ENCODE results near the gene IPPK. TPM values are rescaled to one million over a fixed set of nuclear protein-coding genes. Genes with fewer than 3 reads are reported as not detected.
"Not testable (repeated sequence)": the region's sequence is repeated elsewhere in the genome, so short reads cannot be mapped to it uniquely, and the experiment has no call there.

Gene IPPK
- total RNA-seq, 1 donor from 2014 or later = 14.8 TPM

DNA sequence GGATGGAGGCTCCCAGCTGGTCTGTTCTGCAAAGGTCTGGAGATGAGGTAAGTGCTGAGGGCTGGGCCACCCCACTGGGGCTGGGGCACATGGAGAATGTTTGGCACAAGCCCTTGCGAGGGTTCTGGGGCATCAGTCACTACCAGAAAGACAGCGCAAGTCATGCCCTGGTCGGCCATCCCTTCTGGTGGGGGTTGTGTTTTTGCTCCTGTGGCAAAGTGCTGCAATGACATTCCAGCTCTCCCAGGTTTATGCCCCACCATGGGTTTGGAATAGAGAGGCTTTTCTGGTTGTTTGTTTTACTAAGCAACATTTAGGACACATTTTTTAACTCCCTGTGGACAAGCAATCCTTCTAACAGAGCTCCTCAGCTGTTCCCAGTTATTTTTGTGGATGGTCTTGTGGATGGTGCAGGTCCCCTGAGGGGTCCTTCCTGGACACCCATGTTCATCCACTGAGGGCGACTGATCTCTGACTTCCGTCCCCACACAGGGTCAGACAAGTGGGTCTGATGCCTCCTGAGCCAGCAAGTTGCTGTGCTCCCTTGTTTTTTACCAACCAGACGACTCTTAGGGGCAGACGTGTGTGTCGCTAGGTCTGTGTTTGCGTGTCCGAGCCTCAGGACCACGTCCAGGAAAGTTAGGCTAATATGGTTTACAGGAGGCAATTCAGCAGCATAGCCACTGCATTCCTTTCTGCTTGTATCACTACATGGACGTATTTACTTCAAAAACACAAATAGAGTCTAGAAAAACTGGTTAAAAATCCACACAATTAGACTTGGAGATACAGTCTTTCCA lies 69.3 kb downstream of the IPPK start:
- H3K36me3 Mint-ChIP-seq (ENCODE audit: low read depth) = peaks cover 5% of the 10 kb centered on the region

DNA sequence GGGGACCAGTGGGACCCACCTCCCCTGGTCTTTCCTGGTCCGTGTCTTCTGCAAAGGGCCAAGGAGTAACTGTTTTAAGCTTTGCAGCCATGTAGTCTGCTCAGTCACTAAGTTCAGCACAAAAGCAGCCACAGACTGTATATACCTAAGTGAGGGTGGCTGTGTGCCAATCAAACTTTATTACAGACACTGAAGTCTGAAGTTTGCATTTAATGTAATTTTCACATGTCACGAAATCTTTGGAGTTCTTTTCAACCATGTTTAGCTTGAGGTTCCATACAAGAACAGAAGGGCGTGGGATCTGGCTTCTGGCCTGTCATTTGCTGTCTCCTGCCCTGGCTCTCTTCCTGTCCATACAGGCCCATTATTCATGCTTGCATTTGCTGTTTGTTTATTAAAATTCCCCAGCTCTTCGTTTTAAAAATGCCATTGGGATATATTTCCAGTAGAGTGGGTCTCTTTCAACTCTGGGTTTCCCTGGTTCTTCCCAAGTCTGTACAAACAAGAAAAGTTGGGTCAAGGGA lies 69.9 kb downstream of the IPPK start:
- H3K4me3 Mint-ChIP-seq = no peak overlapping the region
- peaks cover 14% of the 10 kb centered on the region for H3K9me3 Mint-ChIP-seq
- intact Hi-C loops (cut with micrococcal nuclease) = no loop called here
- H3K36me3 Mint-ChIP-seq (ENCODE audit: low read depth) = peaks cover 2% of the 10 kb centered on the region
- H3K27me3 Mint-ChIP-seq (ENCODE audit: insufficient read depth) = no peaks in the 10 kb centered on the region
- no peaks in the 10 kb centered on the region for H3K4me1 Mint-ChIP-seq (ENCODE audit: low read depth)
- DNase-seq (ENCODE audit: low spot score) = no peak
- H3K27ac Mint-ChIP-seq = no peak overlapping the region

More for the DNA sequence above, 69.3 kb downstream of the IPPK start:
- H3K4me3 Mint-ChIP-seq = no peak overlapping the region
- no peak overlapping the region for H3K27ac Mint-ChIP-seq
- intact Hi-C loops (cut with micrococcal nuclease) = no loop called here
- H3K27me3 Mint-ChIP-seq (ENCODE audit: insufficient read depth) = no peaks in the 10 kb centered on the region
- H3K9me3 Mint-ChIP-seq = peaks cover 20% of the 10 kb centered on the region
- H3K4me1 Mint-ChIP-seq (ENCODE audit: low read depth) = no peaks in the 10 kb centered on the region
- no peak for DNase-seq (ENCODE audit: low spot score)

DNA sequence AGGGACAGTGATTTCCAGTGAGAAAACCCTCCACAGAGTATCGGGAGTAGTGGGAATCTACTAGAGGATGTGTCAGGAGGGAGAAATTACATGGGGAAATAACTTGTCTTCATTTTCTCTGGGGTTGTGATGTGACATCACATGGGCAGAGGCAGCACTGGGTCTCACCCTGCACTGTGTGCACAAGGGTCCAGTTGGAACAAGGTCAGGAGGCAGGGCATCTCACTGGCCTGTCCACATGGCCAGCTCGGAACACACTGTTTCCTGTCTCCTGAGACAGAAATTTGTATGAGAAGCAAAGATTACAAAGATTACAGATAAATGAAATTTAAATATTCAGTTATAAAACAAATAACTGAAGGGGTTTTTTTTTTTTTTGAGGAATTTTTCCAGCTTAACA lies 71.5 kb downstream of the IPPK start:
- Mint-ChIP-seq H3K36me3 (ENCODE audit: low read depth) (no peaks in the 10 kb centered on the region), H3K27ac (no peak overlapping the region), H3K9me3 (peaks cover 1% of the 10 kb centered on the region), H3K4me3 (no peak overlapping the region), H3K4me1 (ENCODE audit: low read depth) (no peaks in the 10 kb centered on the region), H3K27me3 (ENCODE audit: insufficient read depth) (no peaks in the 10 kb centered on the region)
- intact Hi-C loops (cut with micrococcal nuclease) = no loop called here
- DNase-seq (ENCODE audit: low spot score) = no peak

DNA sequence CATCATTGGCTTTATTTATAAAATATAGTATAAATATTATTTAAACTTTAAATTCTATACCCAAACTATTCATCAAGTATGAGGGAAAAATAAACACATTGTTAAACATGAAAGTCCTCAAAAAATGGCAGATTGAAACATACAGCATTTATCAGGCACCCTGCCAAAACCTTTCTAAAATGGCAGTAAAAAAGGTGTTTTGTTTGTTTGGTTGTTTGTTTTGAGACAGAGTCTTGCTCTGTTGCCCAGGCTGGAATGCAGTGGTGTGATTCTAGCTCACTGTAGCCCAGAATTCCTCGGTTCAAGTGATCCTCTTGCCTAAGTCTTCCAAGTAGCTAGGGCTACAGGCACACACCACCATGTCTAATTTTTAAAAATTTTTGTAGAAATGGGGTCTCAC lies 74.0 kb downstream of the IPPK start:
- H3K27ac Mint-ChIP-seq = no peak overlapping the region
- intact Hi-C loops (cut with micrococcal nuclease) = no loop called here
- H3K4me3 Mint-ChIP-seq = no peak overlapping the region
- no peaks in the 10 kb centered on the region for H3K4me1 Mint-ChIP-seq (ENCODE audit: low read depth)
- no peaks in the 10 kb centered on the region for H3K27me3 Mint-ChIP-seq (ENCODE audit: insufficient read depth)
- H3K9me3 Mint-ChIP-seq = no peaks in the 10 kb centered on the region
- H3K36me3 Mint-ChIP-seq (ENCODE audit: low read depth) = no peaks in the 10 kb centered on the region
- no peak for DNase-seq (ENCODE audit: low spot score)

DNA sequence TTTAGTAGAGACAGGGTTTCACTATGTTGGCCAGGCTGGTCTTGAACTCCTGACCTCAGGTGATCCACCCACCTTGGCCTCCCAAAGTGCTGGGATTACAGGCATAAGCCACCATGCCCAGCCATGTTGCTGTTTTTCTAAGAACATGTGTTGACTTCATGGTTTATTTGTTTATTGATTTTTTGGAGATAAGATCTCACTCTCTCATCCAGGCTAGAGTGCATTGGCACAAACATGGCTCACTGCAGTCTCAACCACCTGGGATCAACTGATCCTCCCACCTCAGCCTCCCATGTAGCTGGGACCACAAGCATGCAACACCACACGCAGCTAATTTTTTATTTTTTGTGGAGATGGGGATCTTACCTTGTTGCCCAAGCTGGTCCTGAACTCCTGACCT lies 74.9 kb downstream of the IPPK start:
- not testable (repeated sequence) for DNase-seq (ENCODE audit: low spot score); H3K9me3 Mint-ChIP-seq

DNA sequence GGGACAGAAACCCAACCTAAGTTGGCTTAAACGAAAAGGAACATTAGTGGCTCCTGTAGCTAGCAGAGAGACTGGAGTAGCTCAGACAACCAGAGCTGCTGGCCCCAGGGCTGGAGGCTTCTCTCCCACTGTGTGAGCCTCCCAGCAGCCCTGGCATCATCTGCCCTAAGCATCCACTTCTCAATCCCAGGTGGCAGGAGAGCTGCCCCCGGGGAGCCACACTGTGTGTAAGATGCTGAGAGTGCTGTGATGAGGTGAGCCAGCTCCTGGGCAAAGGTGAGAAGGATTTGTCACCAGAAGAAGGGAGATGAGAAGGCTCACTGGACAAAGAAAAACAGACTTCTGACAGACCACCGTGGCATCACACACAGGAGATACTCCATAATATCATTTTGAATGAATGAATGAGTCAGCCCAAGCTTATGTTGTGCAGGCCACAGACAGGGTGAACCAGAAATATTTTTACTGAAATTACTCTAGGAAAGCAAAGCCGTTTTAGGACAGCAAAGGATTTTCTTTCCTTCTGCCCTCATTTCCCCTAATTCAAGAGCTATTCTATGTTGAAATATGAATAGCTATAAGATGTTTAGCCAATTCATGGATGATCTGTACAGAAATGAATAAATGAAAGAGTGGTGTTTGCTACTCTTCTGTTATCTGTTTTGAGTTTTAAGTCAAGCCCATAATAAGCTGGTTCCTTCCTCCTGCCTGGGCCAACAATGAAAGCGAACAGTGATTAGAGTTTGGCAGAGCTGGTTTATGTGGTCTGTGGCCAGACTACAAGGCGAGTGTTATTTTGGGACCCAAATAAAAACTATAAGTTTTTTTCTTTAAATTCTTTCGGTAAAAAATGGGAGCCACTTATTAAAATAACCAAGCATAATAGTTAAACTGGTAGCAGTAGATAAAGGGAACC lies 76.7 kb downstream of the IPPK start:
- Mint-ChIP-seq H3K4me1 (ENCODE audit: low read depth) (no peaks in the 10 kb centered on the region), H3K27me3 (ENCODE audit: insufficient read depth) (no peaks in the 10 kb centered on the region), H3K36me3 (ENCODE audit: low read depth) (no peaks in the 10 kb centered on the region), H3K9me3 (no peaks in the 10 kb centered on the region), H3K27ac (no peak overlapping the region), H3K4me3 (no peak overlapping the region)
- DNase-seq (ENCODE audit: low spot score) = no peak
- intact Hi-C loops (cut with micrococcal nuclease) = no loop called here

More for the DNA sequence above, 74.9 kb downstream of the IPPK start:
- H3K27ac Mint-ChIP-seq; H3K4me1 Mint-ChIP-seq (ENCODE audit: low read depth); intact Hi-C loops (cut with micrococcal nuclease); H3K27me3 Mint-ChIP-seq (ENCODE audit: insufficient read depth); H3K36me3 Mint-ChIP-seq (ENCODE audit: low read depth); H3K4me3 Mint-ChIP-seq: not testable (repeated sequence)

DNA sequence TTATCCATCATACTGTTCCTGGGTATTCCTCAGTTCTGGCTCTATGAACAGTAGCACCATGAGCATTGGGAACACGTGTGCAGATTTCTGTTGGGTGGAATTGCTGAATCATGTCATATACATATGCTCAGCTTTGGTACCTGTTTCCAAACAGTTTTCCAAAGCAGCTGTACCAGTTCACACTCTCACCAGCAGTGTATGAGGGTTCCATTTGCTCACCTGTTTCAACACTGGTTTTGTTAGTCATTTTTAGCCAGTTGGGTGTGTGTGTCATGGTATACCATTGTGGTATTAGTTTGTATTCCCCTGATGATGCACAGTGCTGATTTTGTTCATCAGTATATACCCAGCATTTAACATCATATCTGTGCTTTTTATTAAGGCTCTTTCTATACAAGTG lies 77.4 kb downstream of the IPPK start:
- DNase-seq (ENCODE audit: low spot score) = no peak
- no peaks in the 10 kb centered on the region for H3K9me3 Mint-ChIP-seq

DNA sequence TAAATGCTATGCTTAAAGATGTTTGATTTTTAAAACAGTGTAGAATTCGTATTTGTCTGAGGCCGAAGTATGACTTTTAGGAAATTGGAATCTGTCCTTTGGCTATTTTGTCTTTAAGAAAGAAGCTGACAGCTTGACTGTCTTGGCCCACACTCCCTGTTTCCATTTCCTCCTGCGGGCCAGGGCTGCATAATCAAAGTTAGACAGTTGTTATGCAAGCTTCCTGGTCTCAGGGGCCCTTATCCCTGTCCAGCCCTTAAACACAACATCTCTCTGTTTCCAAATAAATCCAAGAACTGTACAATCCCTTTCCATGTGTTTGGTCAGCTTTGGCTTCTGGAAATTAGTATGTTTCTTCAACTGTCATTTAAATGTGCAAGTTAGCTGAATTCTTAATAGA lies 79.6 kb downstream of the IPPK start:
- no peaks in the 10 kb centered on the region for H3K9me3 Mint-ChIP-seq
- no peak overlapping the region for H3K27ac Mint-ChIP-seq
- intact Hi-C loops (cut with micrococcal nuclease) = no loop called here
- H3K4me3 Mint-ChIP-seq = no peak overlapping the region
- H3K27me3 Mint-ChIP-seq (ENCODE audit: insufficient read depth) = no peaks in the 10 kb centered on the region
- DNase-seq (ENCODE audit: low spot score) = no peak
- no peaks in the 10 kb centered on the region for H3K4me1 Mint-ChIP-seq (ENCODE audit: low read depth)
- no peaks in the 10 kb centered on the region for H3K36me3 Mint-ChIP-seq (ENCODE audit: low read depth)

More for the DNA sequence above, 77.4 kb downstream of the IPPK start:
- H3K27ac Mint-ChIP-seq = no peak overlapping the region
- no peaks in the 10 kb centered on the region for H3K4me1 Mint-ChIP-seq (ENCODE audit: low read depth)
- no peak overlapping the region for H3K4me3 Mint-ChIP-seq
- intact Hi-C loops (cut with micrococcal nuclease) = no loop called here
- no peaks in the 10 kb centered on the region for H3K36me3 Mint-ChIP-seq (ENCODE audit: low read depth)
- no peaks in the 10 kb centered on the region for H3K27me3 Mint-ChIP-seq (ENCODE audit: insufficient read depth)

DNA sequence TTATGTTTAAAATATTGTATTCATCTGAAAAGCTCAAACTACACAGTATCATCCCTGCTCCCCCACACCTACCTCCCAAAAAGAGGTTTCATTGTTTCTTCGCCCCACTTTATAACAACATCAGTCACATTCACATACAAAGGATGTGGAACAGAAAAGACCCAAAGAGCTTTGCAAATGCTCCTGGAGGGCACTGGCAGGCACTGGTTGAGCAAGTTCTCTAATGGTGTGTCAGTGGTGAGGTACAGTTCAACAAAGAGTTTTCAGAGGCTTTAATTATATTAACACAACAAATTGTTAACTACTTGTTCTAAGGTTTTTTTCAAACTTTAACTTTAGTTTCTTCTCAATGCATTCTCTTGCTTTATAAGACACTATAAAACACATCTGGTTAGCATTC lies 80.0 kb downstream of the IPPK start:
- no peaks in the 10 kb centered on the region for H3K9me3 Mint-ChIP-seq
- intact Hi-C loops (cut with micrococcal nuclease) = no loop called here
- no peaks in the 10 kb centered on the region for H3K4me1 Mint-ChIP-seq (ENCODE audit: low read depth)
- H3K27me3 Mint-ChIP-seq (ENCODE audit: insufficient read depth) = no peaks in the 10 kb centered on the region
- no peaks in the 10 kb centered on the region for H3K36me3 Mint-ChIP-seq (ENCODE audit: low read depth)
- H3K27ac Mint-ChIP-seq = no peak overlapping the region
- no peak for DNase-seq (ENCODE audit: low spot score)
- H3K4me3 Mint-ChIP-seq = no peak overlapping the region

DNA sequence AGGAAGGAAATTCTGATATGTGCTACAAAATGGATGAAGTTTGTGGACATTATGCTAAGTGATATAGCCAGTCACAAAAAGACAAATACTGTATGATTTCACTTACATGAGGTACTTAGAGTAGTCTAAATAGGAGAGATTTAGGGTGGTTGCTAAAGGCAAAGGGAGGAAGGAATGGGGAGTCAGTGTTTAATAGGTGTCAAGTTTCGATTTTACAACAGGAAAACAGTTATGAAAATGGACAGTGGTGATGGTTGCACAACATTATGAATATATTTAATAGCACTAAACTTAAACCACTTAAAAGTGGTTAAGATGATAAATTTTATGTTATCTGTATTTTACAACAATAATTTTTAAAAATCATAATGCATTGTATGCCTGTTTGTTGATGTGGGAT lies 93.8 kb downstream of the IPPK start:
- intact Hi-C loops (cut with micrococcal nuclease) = no loop called here
- H3K36me3 Mint-ChIP-seq (ENCODE audit: low read depth) = peaks cover 1% of the 10 kb centered on the region
- H3K27ac Mint-ChIP-seq = no peak overlapping the region
- H3K27me3 Mint-ChIP-seq (ENCODE audit: insufficient read depth) = no peaks in the 10 kb centered on the region
- no peaks in the 10 kb centered on the region for H3K4me1 Mint-ChIP-seq (ENCODE audit: low read depth)
- H3K9me3 Mint-ChIP-seq = peaks cover 14% of the 10 kb centered on the region
- no peak for DNase-seq (ENCODE audit: low spot score)
- no peak overlapping the region for H3K4me3 Mint-ChIP-seq

DNA sequence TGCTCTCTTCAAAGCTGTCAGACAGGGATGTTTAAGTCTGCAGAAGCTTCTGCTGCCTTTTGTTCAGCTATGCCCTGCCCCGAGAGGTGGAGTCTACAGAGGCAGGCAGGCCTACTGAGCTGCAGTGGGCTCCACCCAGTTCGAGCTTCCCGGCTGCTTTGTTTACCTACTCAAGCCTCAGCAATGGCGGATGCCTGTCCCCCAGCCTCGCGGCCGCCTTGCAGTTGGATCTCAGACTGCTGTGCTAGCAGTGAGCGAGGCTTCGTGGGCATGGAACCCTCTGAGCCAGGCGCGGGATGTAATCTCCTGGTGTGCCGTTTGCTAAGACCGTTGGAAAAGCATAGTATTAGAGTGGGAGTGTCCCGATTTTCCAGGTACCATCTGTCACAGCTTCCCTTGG lies 96.3 kb downstream of the IPPK start:
- peaks cover 14% of the 10 kb centered on the region for H3K9me3 Mint-ChIP-seq
- H3K4me3 Mint-ChIP-seq; DNase-seq (ENCODE audit: low spot score); H3K27ac Mint-ChIP-seq; H3K4me1 Mint-ChIP-seq (ENCODE audit: low read depth); intact Hi-C loops (cut with micrococcal nuclease); H3K27me3 Mint-ChIP-seq (ENCODE audit: insufficient read depth); H3K36me3 Mint-ChIP-seq (ENCODE audit: low read depth): not testable (repeated sequence)

DNA sequence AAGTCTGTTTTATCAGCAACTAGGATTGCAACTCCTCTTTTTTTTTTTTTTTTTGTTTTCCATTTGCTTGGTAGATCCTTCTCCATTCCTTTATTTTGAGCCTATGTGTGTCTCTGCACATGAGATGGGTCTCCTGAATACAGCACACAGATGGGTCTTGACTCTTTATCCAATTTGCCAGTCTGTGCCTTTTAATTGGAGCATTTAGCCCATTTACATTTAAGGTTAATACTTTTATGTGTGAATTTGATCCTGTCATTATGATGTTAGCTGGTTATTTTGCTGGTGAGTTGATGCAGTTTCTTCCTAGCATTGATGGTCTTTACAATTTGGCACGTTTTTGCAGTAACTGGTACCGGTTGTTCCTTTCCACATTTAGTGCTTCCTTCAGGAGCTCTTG lies 98.1 kb downstream of the IPPK start:
- H3K4me1 Mint-ChIP-seq (ENCODE audit: low read depth); H3K27ac Mint-ChIP-seq; DNase-seq (ENCODE audit: low spot score); intact Hi-C loops (cut with micrococcal nuclease); H3K27me3 Mint-ChIP-seq (ENCODE audit: insufficient read depth); H3K4me3 Mint-ChIP-seq; H3K36me3 Mint-ChIP-seq (ENCODE audit: low read depth): not testable (repeated sequence)
- H3K9me3 Mint-ChIP-seq = peaks cover 10% of the 10 kb centered on the region

DNA sequence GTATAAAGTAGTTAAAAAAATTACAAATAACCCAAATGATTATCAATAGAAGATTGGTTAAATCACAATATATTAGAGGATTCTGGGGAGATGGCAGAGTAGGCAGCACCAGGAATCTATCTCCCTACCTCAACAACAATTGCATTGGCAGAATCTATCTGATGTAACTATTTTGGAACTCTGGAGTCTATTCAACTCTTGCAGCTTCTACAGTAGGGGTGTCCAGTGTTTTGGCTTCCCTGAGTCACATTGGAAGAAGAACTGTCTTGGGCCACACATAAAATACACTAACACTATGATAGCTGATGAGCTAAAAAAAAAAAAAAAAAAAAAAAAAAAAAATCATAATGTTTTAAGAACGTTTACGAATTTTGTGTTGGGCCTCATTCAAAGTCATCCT lies 104.9 kb downstream of the IPPK start:
- H3K4me1 Mint-ChIP-seq (ENCODE audit: low read depth) = no peaks in the 10 kb centered on the region

More for the DNA sequence above, 104.9 kb downstream of the IPPK start:
- DNase-seq (ENCODE audit: low spot score) = no peak
- Mint-ChIP-seq H3K36me3 (ENCODE audit: low read depth) (peaks cover 2% of the 10 kb centered on the region), H3K27me3 (ENCODE audit: insufficient read depth) (no peaks in the 10 kb centered on the region), H3K9me3 (peaks cover 4% of the 10 kb centered on the region), H3K27ac (no peak overlapping the region), H3K4me3 (no peak overlapping the region)
- intact Hi-C loops (cut with micrococcal nuclease) = no loop called here
